Muscle layer of colon (tissue), 2 donors: ENCODE results near the gene DOK4.

Experiments
- H3K27ac ChIP-seq: one replicate; pipeline ENCODE4 v1.7.0; 2013; ENCODE audit warnings: low read depth, mild to moderate bottlenecking, low read length, moderate library complexity
- H3K27me3 ChIP-seq, 2 donors: one replicate each; pipeline ENCODE4 v1.7.0; 2013; ENCODE audit warnings: low read length in 2 of 2, mild to moderate bottlenecking in 2 of 2; ENCODE audit not compliant: insufficient read depth in 2 of 2, control insufficient read depth in 1 of 2
- H3K36me3 ChIP-seq: one replicate; pipeline ENCODE4 v1.7.0; 2013; ENCODE audit warnings: mild to moderate bottlenecking, low read length; ENCODE audit not compliant: insufficient read depth
- H3K4me1 ChIP-seq: one replicate; pipeline ENCODE4 v1.7.0; 2013; ENCODE audit warnings: mild to moderate bottlenecking, low read length; ENCODE audit not compliant: insufficient read depth
- H3K4me3 ChIP-seq, 2 donors: one replicate each; pipeline ENCODE4 v1.7.0; 2013; ENCODE audit warnings: low read length in 2 of 2, low read depth in 1 of 2, mild to moderate bottlenecking in 1 of 2, moderate library complexity in 1 of 2
- H3K9ac ChIP-seq: one replicate; pipeline ENCODE4 v1.7.0; 2013; ENCODE audit warnings: low read length
- H3K9me3 ChIP-seq: one replicate; pipeline ENCODE4 v1.7.0; 2013; ENCODE audit warnings: mild to moderate bottlenecking, low read length
- donor health status: abdominal sarcoma.
- donor health status: Adenocarcinoma of cecum.

DOK4 gene

DNA sequence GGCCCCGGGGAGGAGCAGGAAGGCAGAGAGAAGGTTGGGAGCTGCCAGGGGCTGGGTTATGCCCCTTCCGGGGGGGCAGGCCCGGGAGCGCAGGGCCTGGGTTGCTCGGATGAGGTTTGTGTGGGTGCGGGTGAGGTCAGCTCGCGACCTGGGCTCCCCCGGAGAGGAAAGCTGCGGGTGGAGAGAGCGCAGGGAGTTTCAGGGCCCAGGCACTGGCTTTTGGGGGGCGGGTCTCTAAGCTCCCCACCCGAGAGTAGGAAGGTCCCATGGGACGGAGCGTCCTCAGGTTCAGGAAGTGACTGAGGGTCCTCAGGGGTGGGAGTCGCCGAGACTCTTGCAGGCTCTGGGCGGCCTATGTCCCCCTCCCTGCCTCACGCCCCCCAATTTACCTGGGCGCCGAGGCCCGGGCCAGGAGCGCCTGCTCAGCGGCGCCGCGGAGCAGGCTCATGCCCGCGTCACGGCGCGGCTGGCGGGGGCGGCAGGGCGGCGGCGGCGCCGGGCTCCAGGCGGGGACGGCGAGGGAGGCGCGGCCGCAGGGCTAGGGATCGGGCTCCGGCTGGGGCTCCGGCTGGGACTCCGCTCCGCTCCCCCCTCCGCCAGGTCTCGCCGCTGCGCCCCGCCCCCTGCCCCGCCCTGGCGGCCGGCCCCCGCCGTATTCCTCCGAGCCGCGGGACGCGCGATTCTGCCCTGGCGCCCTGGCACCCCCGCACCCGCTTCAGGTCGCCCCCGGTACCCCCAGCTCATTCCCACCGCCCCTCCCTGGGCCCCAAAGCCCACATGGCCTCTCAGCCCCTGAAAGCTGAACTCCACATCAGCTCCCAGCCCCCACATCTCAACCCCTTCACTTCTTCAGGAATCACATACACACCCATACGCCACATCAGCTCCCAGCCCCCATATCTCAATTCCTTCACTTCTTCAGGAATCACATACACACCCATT is at the start of gene DOK4:
DOK4 (minus strand) TSS at position 578 of the 942 bp plus-strand sequence. CDS start 6,986 bp downstream, outside the sequence.
- H3K27ac ChIP-seq, result peak within 1 kb of the TSS; percentile 44

DNA sequence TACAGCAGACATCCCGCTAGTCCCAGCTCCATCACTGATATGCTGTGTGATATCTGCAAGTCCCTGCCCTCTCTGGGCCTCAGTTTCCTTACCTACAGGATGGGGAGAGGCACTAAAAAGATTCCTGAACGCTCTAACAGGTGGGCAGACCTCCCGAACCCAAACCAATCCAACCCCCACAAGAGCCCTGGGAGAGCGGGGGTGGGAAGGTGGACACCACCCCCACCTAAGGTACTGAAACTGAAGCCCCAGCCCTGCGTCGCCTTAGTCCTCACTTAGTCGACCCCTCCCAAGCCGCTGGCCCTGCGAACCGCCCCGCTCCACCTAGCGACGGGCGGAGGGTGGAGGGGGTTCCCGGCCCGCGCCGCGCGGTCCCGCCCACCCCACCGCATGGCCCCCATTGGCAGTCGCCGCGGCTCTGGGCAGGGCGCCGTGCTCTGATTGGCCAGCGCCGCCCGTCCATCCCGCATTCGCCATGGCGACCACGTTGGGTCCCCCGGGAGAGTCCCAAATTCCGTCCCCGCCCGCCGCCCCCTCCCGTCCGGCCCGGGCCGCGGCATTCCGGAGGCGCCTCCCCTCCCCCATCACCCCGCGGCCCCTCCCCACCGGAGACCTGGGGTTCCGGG is 49.5 kb upstream of the DOK4 start:
- no peaks in the 10 kb centered on the region for H3K27me3 ChIP-seq
- H3K9me3 ChIP-seq, result no peaks in the 10 kb centered on the region
- peaks cover 39% of the 10 kb centered on the region for H3K4me1 ChIP-seq
- peak overlapping the region; percentile 72 for H3K9ac ChIP-seq
- peak overlapping the region; percentile 86 to 89 for H3K4me3 ChIP-seq
- H3K36me3 ChIP-seq, result no peaks in the 10 kb centered on the region
- peak overlapping the region; percentile 82 for H3K27ac ChIP-seq

More for the DNA sequence above, at the start of gene DOK4:
- Histone ChIP-seq H3K9me3 (no peaks in the 10 kb centered on the region), H3K4me3 (peak within 1 kb of the TSS; percentile 64 to 89), H3K36me3 (no peaks in the 10 kb centered on the region), H3K27me3 (no peaks in the 10 kb centered on the region), H3K9ac (peak within 1 kb of the TSS; percentile 50), H3K4me1 (peaks cover 16% of the 10 kb centered on the region)

DNA sequence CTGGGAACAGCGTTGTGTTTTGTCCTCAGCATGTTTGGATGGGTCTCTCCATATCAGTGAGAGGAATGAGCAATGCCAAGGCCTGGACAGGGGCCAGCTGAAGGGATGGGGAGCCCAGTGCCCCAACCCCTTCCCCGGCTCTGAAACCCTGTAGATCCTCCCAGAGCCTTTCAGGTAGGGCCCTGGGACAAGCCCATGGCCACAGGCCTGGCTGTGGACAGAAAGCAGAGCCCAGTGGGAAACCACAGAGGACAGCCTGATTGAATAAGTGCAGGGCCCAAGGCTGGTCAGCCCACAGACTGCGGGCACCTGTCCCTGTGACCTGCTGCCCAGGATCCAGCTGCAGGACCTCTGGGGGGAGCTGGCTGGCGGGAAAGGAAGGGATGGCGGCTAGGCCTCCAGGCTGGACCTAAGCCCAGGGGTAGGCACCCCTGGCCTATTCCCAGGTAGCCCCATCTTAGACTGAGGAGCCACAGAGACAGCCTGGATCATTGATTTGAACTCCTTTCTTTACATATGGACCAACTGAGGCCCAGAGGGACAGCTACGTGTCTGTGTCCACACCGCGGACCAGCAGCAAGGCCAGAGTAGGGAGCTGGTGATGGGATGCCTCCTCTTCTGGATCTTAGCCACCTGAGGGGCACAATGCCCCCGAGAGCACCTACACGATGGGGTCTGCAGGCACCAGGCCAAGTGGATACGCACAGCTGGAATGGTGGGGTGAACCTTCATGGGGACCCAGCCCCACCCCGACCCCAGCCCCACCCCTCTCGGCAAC is 48.8 kb upstream of the DOK4 start:
- Histone ChIP-seq H3K4me1 (peaks cover 46% of the 10 kb centered on the region), H3K27ac (no peak overlapping the region), H3K9ac (no peak overlapping the region), H3K9me3 (no peaks in the 10 kb centered on the region), H3K36me3 (no peaks in the 10 kb centered on the region), H3K27me3 (no peaks in the 10 kb centered on the region), H3K4me3 (peak overlapping the region; percentile 86 to 89)

DNA sequence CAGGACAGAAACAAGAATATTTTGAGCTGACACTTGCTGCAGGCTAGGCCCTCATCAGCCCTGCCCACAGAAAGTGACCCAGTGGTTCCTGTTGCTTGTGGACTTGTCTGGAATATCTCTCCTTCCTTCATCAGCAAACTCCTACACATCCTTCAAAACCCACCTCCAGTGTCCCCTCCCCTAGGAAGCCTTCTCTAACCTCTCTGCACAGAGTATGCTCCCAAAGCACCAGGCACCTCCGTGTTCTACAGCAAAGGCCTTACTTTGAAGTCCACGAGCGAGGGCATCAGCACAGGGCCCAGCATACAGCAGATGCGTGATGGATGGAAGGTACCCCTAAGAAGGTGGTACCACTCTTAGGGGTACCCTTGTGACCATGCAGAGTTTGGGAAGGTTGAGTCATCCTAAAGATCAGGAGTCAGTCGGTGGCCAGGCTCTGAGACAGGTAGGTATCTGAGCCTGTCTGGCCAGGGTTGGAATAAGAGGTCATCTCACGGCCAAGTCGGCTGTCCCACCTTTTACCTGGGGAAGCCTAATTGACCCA is 48.1 kb upstream of the DOK4 start:
- H3K4me3 ChIP-seq, result peak overlapping the region in 1 of 2 donors; percentile 1
- peaks cover 52% of the 10 kb centered on the region for H3K4me1 ChIP-seq
- no peaks in the 10 kb centered on the region for H3K36me3 ChIP-seq
- H3K9me3 ChIP-seq, result no peaks in the 10 kb centered on the region
- no peak overlapping the region for H3K9ac ChIP-seq
- peak overlapping the region; percentile 19 for H3K27ac ChIP-seq
- no peaks in the 10 kb centered on the region for H3K27me3 ChIP-seq

DNA sequence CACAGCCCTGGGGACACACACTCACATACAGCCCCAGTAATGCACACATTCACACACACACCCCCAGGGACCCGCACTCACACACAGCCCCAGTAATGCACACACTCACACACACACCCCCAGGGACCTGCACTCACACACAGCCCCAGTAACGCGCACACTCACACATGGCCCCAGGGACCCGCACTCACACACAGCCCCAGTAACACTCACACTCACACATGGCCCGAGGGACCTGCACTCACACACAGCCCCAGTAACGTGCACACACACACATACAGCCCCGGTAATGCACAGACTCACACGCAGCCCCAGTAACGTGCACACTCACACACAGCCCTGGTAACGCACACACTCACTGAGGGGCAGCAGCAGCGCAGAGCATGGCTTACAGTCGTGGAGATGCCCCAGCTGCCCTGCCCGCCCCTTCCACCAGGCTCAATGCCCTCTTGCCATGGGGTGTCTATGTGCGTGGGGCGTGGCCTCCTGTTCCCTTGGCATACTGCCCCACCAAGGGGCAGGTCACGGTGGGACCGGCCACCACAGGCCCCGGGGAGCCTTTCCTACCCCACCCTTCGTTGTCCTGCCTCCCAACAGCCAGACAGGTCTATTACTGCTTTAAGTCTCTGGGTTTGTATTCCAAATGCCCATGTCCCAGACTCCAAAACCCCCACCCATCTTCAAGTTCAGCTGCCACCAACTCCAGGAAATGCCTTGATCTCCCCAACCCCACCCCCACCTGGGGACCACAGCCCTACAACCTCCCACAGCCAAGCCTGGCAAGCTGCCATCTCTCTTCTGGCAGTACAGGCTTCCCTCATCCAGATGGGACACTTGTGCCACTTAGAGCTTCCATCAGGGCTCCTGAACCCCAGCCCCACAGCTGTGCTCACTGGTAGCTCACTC is 47.4 kb upstream of the DOK4 start:
- Histone ChIP-seq H3K4me3 (peak overlapping the region; percentile 1 to 7), H3K27ac (peak overlapping the region; percentile 31), H3K9ac (no peak overlapping the region), H3K9me3 (no peaks in the 10 kb centered on the region), H3K27me3 (no peaks in the 10 kb centered on the region), H3K4me1 (peaks cover 52% of the 10 kb centered on the region), H3K36me3 (no peaks in the 10 kb centered on the region)

DNA sequence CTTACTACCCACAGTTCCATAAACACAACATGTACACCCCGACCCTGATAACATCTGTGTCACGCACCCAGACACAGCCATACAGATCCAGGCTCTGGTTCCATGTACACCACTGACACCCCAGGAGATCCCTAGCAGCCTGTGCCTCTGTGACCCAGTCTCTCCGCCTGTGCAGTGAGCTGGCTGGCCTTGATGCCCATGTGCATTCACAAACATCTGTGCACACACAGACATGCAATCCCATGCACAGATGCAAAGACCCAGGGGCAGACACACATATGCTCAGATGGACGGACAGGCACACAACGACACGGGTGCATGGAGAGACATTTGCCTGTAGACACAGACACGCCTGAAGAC is 46.0 kb upstream of the DOK4 start:
- Histone ChIP-seq H3K27ac (no peak overlapping the region), H3K4me3 (peak overlapping the region in 1 of 2 donors; percentile 4), H3K9me3 (no peaks in the 10 kb centered on the region), H3K27me3 (no peaks in the 10 kb centered on the region), H3K36me3 (no peaks in the 10 kb centered on the region), H3K4me1 (peaks cover 52% of the 10 kb centered on the region), H3K9ac (no peak overlapping the region)

DNA sequence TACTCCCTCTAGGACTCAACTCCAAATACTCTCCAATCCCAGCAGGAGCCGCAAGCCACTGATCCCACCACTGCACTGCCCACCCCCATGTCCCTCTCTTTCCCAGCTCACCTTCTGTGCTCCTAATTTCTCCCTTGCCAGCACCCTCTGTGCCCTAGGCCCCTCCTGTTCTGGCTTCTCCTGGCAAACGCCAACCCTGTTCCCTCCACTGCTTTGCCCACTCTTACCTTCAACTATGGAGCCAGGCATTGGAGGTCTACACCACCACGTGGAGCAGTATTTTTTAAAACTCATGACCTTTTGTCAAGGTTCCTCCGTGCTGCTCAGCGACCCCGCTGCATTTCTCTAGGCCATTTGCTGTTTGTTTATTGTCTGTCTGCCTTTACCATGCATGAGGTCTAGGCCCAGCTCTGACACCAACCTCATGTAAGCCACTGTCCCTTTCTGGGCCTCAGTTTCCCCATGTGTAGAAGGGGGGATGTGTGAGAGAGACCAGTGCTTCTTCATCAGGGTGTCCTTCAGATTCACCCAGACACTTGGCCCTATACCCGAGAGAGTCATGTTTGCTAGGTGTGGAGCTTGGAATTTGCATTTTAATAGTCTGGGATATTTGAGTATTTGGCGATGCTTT is 45.5 kb upstream of the DOK4 start:
- H3K36me3 ChIP-seq, result no peaks in the 10 kb centered on the region
- H3K27ac ChIP-seq, result no peak overlapping the region
- H3K9ac ChIP-seq, result no peak overlapping the region
- no peaks in the 10 kb centered on the region for H3K27me3 ChIP-seq
- H3K4me1 ChIP-seq, result peaks cover 52% of the 10 kb centered on the region
- H3K4me3 ChIP-seq, result no peak overlapping the region
- no peaks in the 10 kb centered on the region for H3K9me3 ChIP-seq

DNA sequence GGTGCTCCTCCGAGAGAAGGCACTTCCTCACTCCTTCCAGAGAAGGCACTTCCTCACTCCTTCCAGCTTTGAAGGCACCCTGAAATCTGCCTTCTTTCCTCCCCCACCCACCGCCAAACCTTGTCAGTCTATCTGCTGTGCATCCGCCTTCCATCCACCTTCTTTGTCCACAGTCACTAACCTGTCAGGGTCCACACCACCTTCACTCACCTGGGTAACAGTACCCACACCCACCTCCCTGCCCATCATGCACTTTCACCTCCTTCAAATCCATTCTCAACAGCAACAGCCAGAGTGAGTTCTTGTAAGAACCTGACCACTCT is 44.9 kb upstream of the DOK4 start:
- H3K27ac ChIP-seq, result no peak overlapping the region
- H3K9ac ChIP-seq, result no peak overlapping the region
- H3K4me1 ChIP-seq, result peaks cover 52% of the 10 kb centered on the region
- no peaks in the 10 kb centered on the region for H3K27me3 ChIP-seq
- no peaks in the 10 kb centered on the region for H3K9me3 ChIP-seq
- no peak overlapping the region for H3K4me3 ChIP-seq
- no peaks in the 10 kb centered on the region for H3K36me3 ChIP-seq

DNA sequence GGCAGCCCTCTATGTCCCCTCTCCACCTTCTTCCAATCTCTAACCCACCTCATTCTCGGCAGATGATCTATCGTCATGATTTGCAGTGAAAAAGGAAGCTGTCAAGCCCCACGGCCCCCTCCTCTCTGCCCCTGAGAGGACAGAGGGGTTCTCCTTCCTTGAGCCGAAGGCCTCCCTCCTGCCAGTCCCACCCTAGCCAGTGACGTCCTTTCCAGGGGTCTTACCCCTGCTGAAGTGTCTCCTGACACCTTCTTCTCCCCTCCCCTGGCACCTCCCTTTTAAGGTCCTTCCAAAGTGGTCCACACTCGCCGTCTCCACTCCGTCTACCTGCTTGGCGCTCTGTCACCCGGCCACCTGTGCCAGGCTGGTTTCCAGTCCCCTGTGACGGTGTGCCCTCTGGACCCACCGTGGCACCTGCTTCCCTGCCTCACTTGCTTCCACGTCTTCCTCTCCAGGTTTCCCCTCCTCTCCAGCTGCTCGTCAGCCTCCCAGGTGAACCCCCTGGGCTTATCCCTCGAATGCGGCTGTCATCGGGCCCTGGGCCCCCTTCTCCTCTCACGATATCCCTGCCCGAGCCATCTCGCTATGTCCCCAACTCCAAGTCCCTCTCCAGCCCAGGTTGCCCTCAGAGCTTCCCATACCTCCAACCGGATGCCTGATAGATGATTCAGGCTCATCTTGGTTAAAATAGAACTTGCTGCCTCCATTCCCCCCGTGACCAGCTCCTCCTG is 44.4 kb upstream of the DOK4 start:
- Histone ChIP-seq H3K4me3 (no peak overlapping the region), H3K9me3 (no peaks in the 10 kb centered on the region), H3K27ac (no peak overlapping the region), H3K36me3 (no peaks in the 10 kb centered on the region), H3K27me3 (no peaks in the 10 kb centered on the region), H3K9ac (no peak overlapping the region), H3K4me1 (peaks cover 52% of the 10 kb centered on the region)

DNA sequence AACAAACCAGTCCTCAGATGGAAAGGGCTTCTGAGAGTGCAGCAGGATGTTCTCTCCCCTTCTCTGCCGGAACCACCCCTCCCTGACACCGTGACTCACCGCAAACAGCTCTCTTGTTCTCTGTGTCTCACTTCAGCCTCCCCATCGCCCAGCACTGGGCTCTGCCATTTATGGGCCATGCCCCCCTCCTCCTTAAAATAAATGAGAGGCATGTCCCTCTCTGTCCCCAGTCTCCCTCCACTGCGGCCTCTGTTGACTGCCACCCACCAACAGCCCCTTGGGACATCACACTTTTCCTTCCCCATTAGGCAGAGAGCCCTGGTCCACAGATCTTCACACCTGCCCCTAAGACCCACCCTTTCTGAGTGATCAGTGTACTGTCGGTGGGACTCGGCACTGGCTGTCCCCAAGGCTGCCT is 43.8 kb upstream of the DOK4 start:
- Histone ChIP-seq H3K27me3 (no peaks in the 10 kb centered on the region), H3K9me3 (no peaks in the 10 kb centered on the region), H3K36me3 (no peaks in the 10 kb centered on the region), H3K9ac (no peak overlapping the region), H3K27ac (no peak overlapping the region), H3K4me3 (no peak overlapping the region), H3K4me1 (peaks cover 49% of the 10 kb centered on the region)
